Measurements from ENCODE around the gene MSH4.
"Not testable (repeated sequence)": the region's sequence is repeated elsewhere in the genome, so short reads cannot be mapped to it uniquely, and the experiment has no call there.

MSH4 gene

DNA sequence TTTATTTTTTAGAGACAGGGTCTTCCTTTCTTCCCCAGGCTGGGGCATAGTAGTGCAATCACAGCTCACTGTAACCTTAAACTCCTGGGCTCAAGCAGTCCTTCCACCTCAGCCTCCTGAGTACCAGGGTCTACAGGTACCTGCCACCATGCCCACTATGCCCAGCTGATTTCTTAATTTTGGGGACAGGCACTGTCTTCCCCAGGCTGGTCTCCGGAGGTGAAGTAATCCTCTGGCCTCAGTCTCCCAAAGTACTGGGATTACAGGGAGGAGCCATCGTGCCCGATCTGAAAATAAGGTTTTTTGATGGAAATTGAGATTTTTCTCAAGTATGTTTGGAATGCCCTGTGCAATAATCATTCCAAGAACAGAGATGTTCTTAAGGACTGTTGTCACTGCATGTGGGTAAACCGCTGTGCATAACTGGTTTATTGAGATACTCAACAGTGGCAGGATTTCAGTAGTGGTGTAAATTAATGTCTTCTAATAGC, 934 bp upstream of the MSH4 start:
- Histone ChIP-seq H3K4me2 (ENCODE audit: insufficient read depth, low read length, poor library complexity, severe bottlenecking) (no peak overlapping the region), H2AFZ (ENCODE audit: low read length) (no peak overlapping the region), H3K4me3 (ENCODE audit: low read length in 2 of 2) (no peak overlapping the region), H2AK5ac (ENCODE audit: low read depth, low read length) (no peak overlapping the region), H3K18ac (ENCODE audit: low read length) (no peak overlapping the region), H3K4me1 (ENCODE audit: control insufficient read depth in 2 of 2, insufficient read depth in 1 of 2, low read depth in 1 of 2, low read length in 2 of 2) (no peaks in the 10 kb centered on the region), H3K4ac (ENCODE audit: low read length) (no peak overlapping the region), H2BK15ac (ENCODE audit: low read length) (no peak overlapping the region), H4K8ac (ENCODE audit: low read depth, low read length) (no peak overlapping the region), H3K27me3 (ENCODE audit: control insufficient read depth in 3 of 3, insufficient read depth in 3 of 3, low read depth in 1 of 3, low read length in 3 of 3) (no peaks in the 10 kb centered on the region), H2BK120ac (ENCODE audit: low read depth, low read length) (no peak overlapping the region), H3K23ac (ENCODE audit: low read depth, low read length, poor library complexity) (no peak overlapping the region), H2BK5ac (ENCODE audit: low read length) (no peak overlapping the region), H3K9ac (ENCODE audit: low read depth, low read length, poor library complexity) (no peak overlapping the region), H3K36me3 (replicated peaks in 1 of 2; ENCODE audit: control insufficient read depth in 2 of 2, insufficient read depth in 2 of 2, low read length in 2 of 2) (peaks cover 26 to 81% of the 10 kb centered on the region in 2 donors), H2BK12ac (ENCODE audit: low read length) (no peak overlapping the region), H4K91ac (ENCODE audit: low read depth, low read length, poor library complexity) (no peak overlapping the region), H3K14ac (ENCODE audit: low read length) (no peak overlapping the region), H3K9me3 (replicated peaks in 1 of 2; ENCODE audit: control insufficient read depth in 2 of 2, insufficient read depth in 1 of 2, low read depth in 1 of 2, low read length in 2 of 2) (no peaks in the 10 kb centered on the region), H3K79me1 (ENCODE audit: low read depth, low read length) (no peaks in the 10 kb centered on the region), H3K27ac (replicated peaks; ENCODE audit: low read length) (no peak overlapping the region)
- DNase-seq (ENCODE audit: low spot score): no peak
- WGBS, 2 donors (ENCODE audit: extremely low coverage in 2 of 2, insufficient read length in 2 of 2, insufficient replicate concordance in 1 of 2): no CpG with 5 or more reads among the region's 4 CpGs

DNA sequence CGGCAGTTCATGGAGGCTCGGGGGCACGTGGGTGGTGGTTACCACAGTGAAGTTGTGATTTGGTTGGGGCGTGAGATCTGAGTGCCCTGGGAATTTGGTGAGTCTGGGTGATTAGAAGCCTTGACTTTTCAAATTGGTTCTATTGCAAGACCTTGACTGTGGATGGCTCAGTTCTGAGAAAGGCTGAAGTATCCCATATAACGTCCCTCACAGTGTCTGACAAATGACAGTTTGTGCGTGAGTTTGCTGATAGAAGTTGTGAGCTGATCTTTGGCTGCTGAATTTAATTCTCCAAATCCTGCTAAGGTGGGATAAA, 549 bp downstream of the MSH4 start:
- no peak overlapping the region for H3K18ac ChIP-seq (ENCODE audit: low read length)
- H3K4ac ChIP-seq (ENCODE audit: low read length): no peak overlapping the region
- WGBS, 2 donors (ENCODE audit: extremely low coverage in 2 of 2, insufficient read length in 2 of 2, insufficient replicate concordance in 1 of 2): no CpG with 5 or more reads among the region's 6 CpGs
- no peak overlapping the region for H2AFZ ChIP-seq (ENCODE audit: low read length)
- H3K27me3 ChIP-seq (ENCODE audit: control insufficient read depth in 3 of 3, insufficient read depth in 3 of 3, low read depth in 1 of 3, low read length in 3 of 3): no peaks in the 10 kb centered on the region
- H3K9me3 ChIP-seq (replicated peaks in 1 of 2; ENCODE audit: control insufficient read depth in 2 of 2, insufficient read depth in 1 of 2, low read depth in 1 of 2, low read length in 2 of 2): no peaks in the 10 kb centered on the region
- no peak overlapping the region for H2BK5ac ChIP-seq (ENCODE audit: low read length)
- H4K91ac ChIP-seq (ENCODE audit: low read depth, low read length, poor library complexity): no peak overlapping the region
- no peak overlapping the region for H3K4me2 ChIP-seq (ENCODE audit: insufficient read depth, low read length, poor library complexity, severe bottlenecking)
- H2BK12ac ChIP-seq (ENCODE audit: low read length): no peak overlapping the region
- H2BK15ac ChIP-seq (ENCODE audit: low read length): no peak overlapping the region
- H3K27ac ChIP-seq (replicated peaks; ENCODE audit: low read length): no peak overlapping the region
- no peak overlapping the region for H4K8ac ChIP-seq (ENCODE audit: low read depth, low read length)
- H2AK5ac ChIP-seq (ENCODE audit: low read depth, low read length): no peak overlapping the region
- H3K14ac ChIP-seq (ENCODE audit: low read length): no peak overlapping the region
- no peaks in the 10 kb centered on the region for H3K4me1 ChIP-seq (ENCODE audit: control insufficient read depth in 2 of 2, insufficient read depth in 1 of 2, low read depth in 1 of 2, low read length in 2 of 2)
- peak overlapping the region; percentile 92 for H3K23ac ChIP-seq (ENCODE audit: low read depth, low read length, poor library complexity)
- H2BK120ac ChIP-seq (ENCODE audit: low read depth, low read length): no peak overlapping the region
- peaks cover 23 to 66% of the 10 kb centered on the region in 2 donors for H3K36me3 ChIP-seq (replicated peaks in 1 of 2; ENCODE audit: control insufficient read depth in 2 of 2, insufficient read depth in 2 of 2, low read length in 2 of 2)
- DNase-seq (ENCODE audit: low spot score): no peak
- no peak overlapping the region for H3K9ac ChIP-seq (ENCODE audit: low read depth, low read length, poor library complexity)
- no peak overlapping the region for H3K4me3 ChIP-seq (ENCODE audit: low read length in 2 of 2)
- H3K79me1 ChIP-seq (ENCODE audit: low read depth, low read length): no peaks in the 10 kb centered on the region

DNA sequence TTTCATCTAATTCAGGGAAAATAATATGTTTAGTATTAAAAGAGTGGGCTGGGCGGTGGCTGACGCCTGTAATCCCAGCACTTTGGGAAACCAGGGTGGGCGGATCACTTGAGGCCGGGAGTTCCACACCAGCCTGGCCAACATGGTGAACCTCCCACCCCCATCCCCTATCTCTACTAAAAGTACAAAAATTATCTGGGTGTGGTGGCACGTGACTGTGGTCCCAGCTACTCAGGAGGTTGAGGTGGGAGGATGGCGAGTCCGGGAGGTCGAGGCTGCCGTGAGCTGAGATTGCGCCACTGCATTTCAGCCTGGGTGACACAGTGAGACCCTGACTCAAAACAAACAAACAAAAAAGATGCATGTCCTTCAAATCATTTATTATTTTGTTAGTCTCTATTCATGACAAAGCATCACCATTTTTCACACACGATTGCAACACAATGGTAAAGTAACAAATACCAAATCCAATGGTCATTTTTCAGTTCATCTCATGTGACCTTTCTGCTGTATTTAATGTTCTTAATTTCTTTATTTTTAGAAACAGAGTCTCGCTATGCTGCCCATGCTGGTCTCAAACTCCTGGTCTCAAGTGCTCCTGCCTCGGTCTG, 1.0 kb downstream of the MSH4 start:
- Histone ChIP-seq H2BK12ac (ENCODE audit: low read length) (no peak overlapping the region), H3K18ac (ENCODE audit: low read length) (no peak overlapping the region), H3K4me1 (ENCODE audit: control insufficient read depth in 2 of 2, insufficient read depth in 1 of 2, low read depth in 1 of 2, low read length in 2 of 2) (no peaks in the 10 kb centered on the region), H2BK120ac (ENCODE audit: low read depth, low read length) (no peak overlapping the region), H3K4me2 (ENCODE audit: insufficient read depth, low read length, poor library complexity, severe bottlenecking) (no peak overlapping the region), H3K4me3 (ENCODE audit: low read length in 2 of 2) (no peak overlapping the region), H3K9ac (ENCODE audit: low read depth, low read length, poor library complexity) (no peak overlapping the region), H2BK15ac (ENCODE audit: low read length) (no peak overlapping the region), H3K27ac (replicated peaks; ENCODE audit: low read length) (no peak overlapping the region), H4K91ac (ENCODE audit: low read depth, low read length, poor library complexity) (no peak overlapping the region), H3K36me3 (replicated peaks in 1 of 2; ENCODE audit: control insufficient read depth in 2 of 2, insufficient read depth in 2 of 2, low read length in 2 of 2) (peaks cover 23 to 61% of the 10 kb centered on the region in 2 donors), H3K4ac (ENCODE audit: low read length) (no peak overlapping the region), H3K9me3 (replicated peaks in 1 of 2; ENCODE audit: control insufficient read depth in 2 of 2, insufficient read depth in 1 of 2, low read depth in 1 of 2, low read length in 2 of 2) (no peaks in the 10 kb centered on the region), H4K8ac (ENCODE audit: low read depth, low read length) (no peak overlapping the region), H3K14ac (ENCODE audit: low read length) (no peak overlapping the region), H3K27me3 (ENCODE audit: control insufficient read depth in 3 of 3, insufficient read depth in 3 of 3, low read depth in 1 of 3, low read length in 3 of 3) (no peaks in the 10 kb centered on the region), H3K79me1 (ENCODE audit: low read depth, low read length) (no peaks in the 10 kb centered on the region), H2AK5ac (ENCODE audit: low read depth, low read length) (no peak overlapping the region), H2BK5ac (ENCODE audit: low read length) (no peak overlapping the region), H2AFZ (ENCODE audit: low read length) (no peak overlapping the region), H3K23ac (ENCODE audit: low read depth, low read length, poor library complexity) (no peak overlapping the region)
- no CpG with 5 or more reads among the region's 13 CpGs for WGBS, 2 donors (ENCODE audit: extremely low coverage in 2 of 2, insufficient read length in 2 of 2, insufficient replicate concordance in 1 of 2)
- DNase-seq (ENCODE audit: low spot score): no peak

DNA sequence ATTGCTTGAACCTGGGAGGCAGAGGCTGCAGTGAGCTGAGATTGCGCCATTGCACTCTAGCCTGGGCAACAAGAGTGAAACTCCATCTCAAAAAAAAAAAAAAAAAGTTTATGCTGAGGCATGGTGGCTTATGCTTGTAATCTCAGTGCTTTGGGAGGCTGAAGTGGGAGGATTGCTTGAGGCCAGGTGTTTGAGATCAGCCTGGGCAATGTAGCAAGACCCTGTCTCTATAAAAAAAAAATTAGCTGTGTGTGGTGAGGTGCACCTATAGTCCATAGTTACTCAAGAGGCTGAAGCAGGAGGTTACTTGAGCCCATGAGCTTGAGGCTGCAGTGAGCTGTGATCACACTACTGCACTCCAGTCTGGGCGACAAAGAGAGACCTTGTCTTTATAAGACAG, 4.8 kb downstream of the MSH4 start:
- H3K9me3 ChIP-seq (replicated peaks in 1 of 2; ENCODE audit: control insufficient read depth in 2 of 2, insufficient read depth in 1 of 2, low read depth in 1 of 2, low read length in 2 of 2); H3K4me2 ChIP-seq (ENCODE audit: insufficient read depth, low read length, poor library complexity, severe bottlenecking); H3K4ac ChIP-seq (ENCODE audit: low read length); H3K23ac ChIP-seq (ENCODE audit: low read depth, low read length, poor library complexity); H3K4me3 ChIP-seq (ENCODE audit: low read length in 2 of 2); H2BK15ac ChIP-seq (ENCODE audit: low read length); H3K14ac ChIP-seq (ENCODE audit: low read length); H2BK5ac ChIP-seq (ENCODE audit: low read length); H3K9ac ChIP-seq (ENCODE audit: low read depth, low read length, poor library complexity); H3K4me1 ChIP-seq (ENCODE audit: control insufficient read depth in 2 of 2, insufficient read depth in 1 of 2, low read depth in 1 of 2, low read length in 2 of 2); H3K18ac ChIP-seq (ENCODE audit: low read length); H3K27ac ChIP-seq (replicated peaks; ENCODE audit: low read length); DNase-seq (ENCODE audit: low spot score); H2AFZ ChIP-seq (ENCODE audit: low read length); H3K27me3 ChIP-seq (ENCODE audit: control insufficient read depth in 3 of 3, insufficient read depth in 3 of 3, low read depth in 1 of 3, low read length in 3 of 3); H4K91ac ChIP-seq (ENCODE audit: low read depth, low read length, poor library complexity); H2BK12ac ChIP-seq (ENCODE audit: low read length); H3K79me1 ChIP-seq (ENCODE audit: low read depth, low read length); H2BK120ac ChIP-seq (ENCODE audit: low read depth, low read length); H2AK5ac ChIP-seq (ENCODE audit: low read depth, low read length); H4K8ac ChIP-seq (ENCODE audit: low read depth, low read length): not testable (repeated sequence)
- WGBS, 2 donors (ENCODE audit: extremely low coverage in 2 of 2, insufficient read length in 2 of 2, insufficient replicate concordance in 1 of 2): no CpG with 5 or more reads among the region's 2 CpGs
- H3K36me3 ChIP-seq (replicated peaks in 1 of 2; ENCODE audit: control insufficient read depth in 2 of 2, insufficient read depth in 2 of 2, low read length in 2 of 2): peaks cover 7 to 23% of the 10 kb centered on the region in 2 donors

Data from neuronal stem cell (in vitro differentiated cells).